Endodermal cell (in vitro differentiated cells): Measurements from ENCODE around the gene WDHD1. TPM values are rescaled to one million over a fixed set of nuclear protein-coding genes. Genes with fewer than 3 reads are reported as not detected.

Experiments
- DNase-seq: peaks from one replicate; pipeline ENCODE4 v3.0.0-alpha.2; 2017
- H3K27ac ChIP-seq: 2 replicates; pipeline ENCODE4 v1.5.1; 2013; ENCODE audit warnings: mild to moderate bottlenecking, low read depth, low read length, moderate library complexity
- H3K27me3 ChIP-seq: 2 replicates; pipeline ENCODE4 v1.6.1; 2013; ENCODE audit warnings: mild to moderate bottlenecking, low read length, moderate library complexity; ENCODE audit not compliant: insufficient read depth, control insufficient read depth, poor library complexity, severe bottlenecking
- H3K36me3 ChIP-seq: 2 replicates; pipeline ENCODE4 v1.7.0; 2013; ENCODE audit warnings: mild to moderate bottlenecking, low read length, moderate library complexity; ENCODE audit not compliant: control insufficient read depth, insufficient read depth
- H3K4me1 ChIP-seq: one replicate; pipeline ENCODE4 v1.7.0; 2013; ENCODE audit warnings: low read length; ENCODE audit not compliant: control insufficient read depth, insufficient read depth
- H3K4me3 ChIP-seq: 2 replicates; pipeline ENCODE4 v1.5.1; 2013; ENCODE audit warnings: mild to moderate bottlenecking, low read length, moderate library complexity
- H3K9ac ChIP-seq: 2 replicates; pipeline ENCODE4 v1.6.1; 2013; ENCODE audit warnings: mild to moderate bottlenecking, low read length, moderate library complexity; ENCODE audit not compliant: poor library complexity, severe bottlenecking; ENCODE audit errors: extremely low read depth
- H3K9me3 ChIP-seq: 2 replicates; pipeline ENCODE4 v1.6.1; 2013; ENCODE audit warnings: mild to moderate bottlenecking, low read length, moderate library complexity; ENCODE audit not compliant: control insufficient read depth
- H3K27ac Mint-ChIP-seq: 2 replicates; pipeline ENCODE4 v1.8.0; 2020; ENCODE audit warnings: mixed read lengths
- H3K27me3 Mint-ChIP-seq: 2 replicates; pipeline ENCODE4 v1.8.0; 2021; ENCODE audit warnings: mild to moderate bottlenecking, mixed read lengths; ENCODE audit not compliant: insufficient read depth
- H3K36me3 Mint-ChIP-seq: 2 replicates; pipeline ENCODE4 v1.8.0; 2020; ENCODE audit warnings: low read depth, mixed read lengths
- H3K4me1 Mint-ChIP-seq: 2 replicates; pipeline ENCODE4 v1.8.0; 2020; ENCODE audit warnings: mixed read lengths
- H3K4me3 Mint-ChIP-seq: 2 replicates; pipeline ENCODE4 v1.8.0; 2020; ENCODE audit warnings: mild to moderate bottlenecking, moderate library complexity, mixed read lengths
- H3K9me3 Mint-ChIP-seq: 2 replicates; pipeline ENCODE4 v1.8.0; 2020; ENCODE audit warnings: mild to moderate bottlenecking, mixed read lengths
- CTCF ChIP-seq: fragments of 200-600 bp; sonication (generic); conservative IDR thresholded peaks from 2 replicates; pipeline ENCODE4 v1.5.0; 2021; ENCODE audit warnings: antibody characterized with exemption, mild to moderate bottlenecking
- WGBS, 2 experiments: methylation state at CpG; one replicate each; pipeline versions ENCODE4 v1.1.5 to v1.1.7; 2013; ENCODE audit warnings: missing lambda C conversion rate in 2 of 2, mixed read lengths in 1 of 2; ENCODE audit not compliant: insufficient coverage in 1 of 2, insufficient read length in 1 of 2; 5-methylcytosine and 5-hydroxymethylcytosine counted together
- total RNA-seq, 2 donors: library from RNA; stranded (reverse); fragmentation: NEBNext Ultra II Directional in 1 of 2; extraction: Animal tissue kit (Norgen Biotek cat#: 25700) in 1 of 2; gene quantifications; 2 replicates in 1 of 2; 3 replicates in 1 of 2; pipeline ENCODE4 v1.2.1, GENCODE V29; 2021

Gene WDHD1
- total RNA-seq, 2 donors from 2014 or later: 63.4 to 99.3 TPM

GRCh38 chr14:54975856-54976255, 51.0 kb downstream of the WDHD1 start:
- WGBS, 2 experiments: 90 to 92% methylated on average over 3 of the region's 3 CpGs
- peaks cover 59% of the 10 kb centered on the region for H3K36me3 Mint-ChIP-seq

GRCh38 chr14:54974788-54975414, 52.0 kb downstream of the WDHD1 start:
- 95 to 97% methylated on average over 5 of the region's 5 CpGs for WGBS, 2 experiments
- Mint-ChIP-seq H3K36me3 (peaks cover 59% of the 10 kb centered on the region), H3K27ac (no peak overlapping the region), H3K9me3 (peaks cover 3% of the 10 kb centered on the region), H3K4me1 (no peaks in the 10 kb centered on the region), H3K4me3 (no peak overlapping the region), H3K27me3 (no peaks in the 10 kb centered on the region)
- Histone ChIP-seq H3K9ac (no peak overlapping the region), H3K27ac (no peak overlapping the region), H3K4me1 (no peaks in the 10 kb centered on the region), H3K36me3 (peaks cover 69% of the 10 kb centered on the region), H3K4me3 (no peak overlapping the region), H3K9me3 (no peaks in the 10 kb centered on the region), H3K27me3 (no peaks in the 10 kb centered on the region)
- no peak for DNase-seq
- no peak for TF ChIP-seq CTCF

More at GRCh38 chr14:54975856-54976255, 51.0 kb downstream of the WDHD1 start:
- no peaks in the 10 kb centered on the region for H3K27me3 Mint-ChIP-seq
- H3K27ac ChIP-seq: no peak overlapping the region
- H3K4me3 ChIP-seq: no peak overlapping the region
- H3K9me3 Mint-ChIP-seq: peaks cover 3% of the 10 kb centered on the region
- peaks cover 74% of the 10 kb centered on the region for H3K36me3 ChIP-seq
- no peaks in the 10 kb centered on the region for H3K9me3 ChIP-seq
- DNase-seq: no peak
- H3K9ac ChIP-seq: no peak overlapping the region
- H3K4me1 ChIP-seq: no peaks in the 10 kb centered on the region
- TF ChIP-seq CTCF: no peak
- H3K27ac Mint-ChIP-seq: no peak overlapping the region
- no peaks in the 10 kb centered on the region for H3K4me1 Mint-ChIP-seq
- H3K27me3 ChIP-seq: no peaks in the 10 kb centered on the region
- H3K4me3 Mint-ChIP-seq: no peak overlapping the region

GRCh38 chr14:54967496-54967895, 59.4 kb downstream of the WDHD1 start:
- Mint-ChIP-seq H3K36me3 (peaks cover 73% of the 10 kb centered on the region), H3K4me1 (no peaks in the 10 kb centered on the region), H3K4me3 (no peak overlapping the region), H3K27ac (no peak overlapping the region), H3K27me3 (no peaks in the 10 kb centered on the region), H3K9me3 (peaks cover 5% of the 10 kb centered on the region)
- no peak for DNase-seq
- no peak overlapping the region for H3K27ac ChIP-seq
- H3K9ac ChIP-seq: no peak overlapping the region
- peaks cover 38% of the 10 kb centered on the region for H3K36me3 ChIP-seq
- 73 to 87% methylated on average over 3 to 4 of the region's 4 CpGs for WGBS, 2 experiments
- no peak overlapping the region for H3K4me3 ChIP-seq
- TF ChIP-seq CTCF: no peak
- H3K9me3 ChIP-seq: no peaks in the 10 kb centered on the region
- no peaks in the 10 kb centered on the region for H3K4me1 ChIP-seq
- no peaks in the 10 kb centered on the region for H3K27me3 ChIP-seq
